Stimulated activated CD8-positive, alpha-beta memory T cell treated with anti-CD3 and anti-CD28 coated beads, Interleukin-15, amount 100 ng/mL, for 24 hours (primary cell): ENCODE results near the gene SIDT1.

Experiments
- DNase-seq: peaks from one replicate; pipeline ENCODE4 v3.0.0-alpha.2; 2020; ENCODE audit warnings: low read depth

Gene SIDT1

GRCh38 chr3:113597596-113598354, 65.4 kb downstream of the SIDT1 start:
- DNase-seq, result no peak

GRCh38 chr3:113600418-113601182, 68.2 kb downstream of the SIDT1 start:
- no peak for DNase-seq

- no peak for DNase-seq
Measured at GRCh38 chr3:113601240-113601639, 68.9 kb downstream of the SIDT1 start.

GRCh38 chr3:113602256-113602655, 69.9 kb downstream of the SIDT1 start:
- no peak for DNase-seq

- no peak for DNase-seq
Measured at GRCh38 chr3:113602836-113603235, 70.5 kb downstream of the SIDT1 start.

- DNase-seq, result no peak
Measured at GRCh38 chr3:113606539-113607218, 74.3 kb downstream of the SIDT1 start.

GRCh38 chr3:113607219-113607596, 74.9 kb downstream of the SIDT1 start:
- no peak for DNase-seq

GRCh38 chr3:113614402-113614801, 82.0 kb downstream of the SIDT1 start:
- DNase-seq, result no peak

GRCh38 chr3:113615976-113616375, 83.6 kb downstream of the SIDT1 start:
- DNase-seq, result no peak

- no peak for DNase-seq
Measured at GRCh38 chr3:113617726-113618125, 85.4 kb downstream of the SIDT1 start.

- no peak for DNase-seq
Measured at GRCh38 chr3:113620091-113620490, 87.7 kb downstream of the SIDT1 start.

GRCh38 chr3:113623324-113623723, 91.0 kb downstream of the SIDT1 start:
- no peak for DNase-seq

GRCh38 chr3:113623811-113624210, 91.5 kb downstream of the SIDT1 start:
- DNase-seq, result no peak

GRCh38 chr3:113625834-113626233, 93.5 kb downstream of the SIDT1 start:
- DNase-seq, result no peak

GRCh38 chr3:113626503-113627371, 94.4 kb downstream of the SIDT1 start:
- DNase-seq, result no peak

GRCh38 chr3:113628316-113628715, 96.0 kb downstream of the SIDT1 start:
- no peak for DNase-seq

GRCh38 chr3:113628788-113629187, 96.4 kb downstream of the SIDT1 start:
- no peak for DNase-seq

- no peak for DNase-seq
Measured at GRCh38 chr3:113629584-113630421, 97.4 kb downstream of the SIDT1 start.

GRCh38 chr3:113630956-113631542, 98.7 kb downstream of the SIDT1 start:
- no peak for DNase-seq

- no peak for DNase-seq
Measured at GRCh38 chr3:113631573-113631972, 99.2 kb downstream of the SIDT1 start.
